NB4 (cell line): ENCODE measurements around the gene ADAMTSL1.

Experiments
- CTCF ChIP-seq: IDR thresholded peaks from one replicate; pipeline ENCODE4 v1.5.1; 2012; ENCODE audit warnings: low read depth, low read length
- MAX ChIP-seq: IDR thresholded peaks from 2 replicates; pipeline ENCODE4 v1.6.1; 2011; ENCODE audit warnings: low read depth, low read length
- POLR2A ChIP-seq: IDR thresholded peaks from 2 replicates; pipeline ENCODE4 v1.6.1; 2011; ENCODE audit warnings: mild to moderate bottlenecking; ENCODE audit not compliant: insufficient read length; ENCODE audit errors: extremely low read depth

GRCh38 chr9:18566121-18566520 is 92.2 kb downstream of the ADAMTSL1 start:
- TF ChIP-seq CTCF (no peak), POLR2A (no peak), MAX (no peak)
